BJ (cell line): ENCODE results near the gene CLSTN2. TPM values are rescaled to one million over a fixed set of nuclear protein-coding genes. Genes with fewer than 3 reads are reported as not detected.

Experiments used
- CTCF ChIA-PET: fragments of 350-600 bp; formaldehyde crosslinking; extraction: SDS; loops from one replicate; lab custom pipeline; 2021; ENCODE audit warnings: antibody characterized with exemption, inconsistent platforms; lab: Yijun Ruan, JAX
- POLR2A ChIA-PET: fragments of 300-600 bp; sonication (Branson Sonifier 250); formaldehyde crosslinking; extraction: SDS; loops from one replicate; lab custom pipeline; 2021; ENCODE audit warnings: antibody characterized with exemption; lab: Charles Lee
- DNase-seq: peaks from one replicate; pipeline ENCODE4 v3.0.0-alpha.2; 2011; ENCODE audit warnings: low read depth
- H3K27me3 ChIP-seq: 2 replicates; pipeline ENCODE4 v1.6.0; 2011; ENCODE audit warnings: low read length; ENCODE audit not compliant: control insufficient read depth, insufficient read depth
- H3K36me3 ChIP-seq: 2 replicates; pipeline ENCODE4 v1.5.1; 2011; ENCODE audit warnings: low read length; ENCODE audit not compliant: control insufficient read depth, insufficient read depth
- H3K4me3 ChIP-seq: 2 replicates; pipeline ENCODE4 v1.5.1; 2011; ENCODE audit warnings: low read depth, mild to moderate bottlenecking, control low read depth, low read length
- CTCF ChIP-seq: IDR thresholded peaks from 2 replicates; pipeline ENCODE4 v1.5.1; 2011; ENCODE audit warnings: low read depth, mild to moderate bottlenecking, control low read depth, inconsistent platforms, low read length, moderate library complexity; ENCODE audit not compliant: insufficient read depth
- polyA plus RNA-seq: library from polyadenylated mRNA; depleted of rRNA; stranded (reverse); fragments of >200 nt; gene quantifications from 2 replicates; pipeline ENCODE4 v1.2.3, GENCODE V29; 2011

The CLSTN2 gene
- polyA plus RNA-seq, 1 experiment = 1.8 TPM

GRCh38 chr3:140424211-140424610, 489.2 kb downstream of the CLSTN2 start:
- H3K36me3 ChIP-seq = no peaks in the 10 kb centered on the region
- no peak overlapping the region for H3K4me3 ChIP-seq
- no peak for DNase-seq
- H3K27me3 ChIP-seq = no peaks in the 10 kb centered on the region
- POLR2A ChIA-PET = no interaction called here
- no peak for TF ChIP-seq CTCF
- CTCF ChIA-PET = no interaction called here

DNA sequence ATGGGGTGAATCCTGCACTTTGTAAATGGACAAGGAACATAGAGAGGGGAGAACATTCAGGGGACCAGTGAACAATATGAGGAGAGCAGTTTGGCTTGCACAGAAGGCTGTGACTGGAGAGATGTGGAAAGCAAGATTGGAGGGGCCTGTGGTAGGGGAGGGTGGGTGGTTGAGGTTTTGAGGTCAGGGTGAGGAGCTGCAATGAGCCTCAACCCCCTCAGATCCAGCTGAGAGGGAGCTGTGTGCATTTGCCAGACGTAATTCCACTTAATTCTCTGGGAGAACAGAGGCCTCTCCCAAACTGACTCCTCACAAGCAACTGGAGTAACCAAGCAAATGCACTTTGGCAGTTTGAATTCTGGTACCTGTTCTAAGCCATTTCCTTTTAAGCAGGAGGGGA, 489.7 kb downstream of the CLSTN2 start:
- CTCF ChIA-PET = no interaction called here
- no peaks in the 10 kb centered on the region for H3K27me3 ChIP-seq
- DNase-seq = no peak
- TF ChIP-seq CTCF = no peak
- no peak overlapping the region for H3K4me3 ChIP-seq
- POLR2A ChIA-PET = no interaction called here
- no peaks in the 10 kb centered on the region for H3K36me3 ChIP-seq

GRCh38 chr3:140427786-140428185, 492.8 kb downstream of the CLSTN2 start:
- CTCF ChIA-PET = no interaction called here

GRCh38 chr3:140428380-140428779, 493.4 kb downstream of the CLSTN2 start:
- CTCF ChIA-PET = no interaction called here
- Histone ChIP-seq H3K36me3 (no peaks in the 10 kb centered on the region), H3K27me3 (no peaks in the 10 kb centered on the region), H3K4me3 (no peak overlapping the region)
- no peak for DNase-seq
- no peak for TF ChIP-seq CTCF
- POLR2A ChIA-PET = no interaction called here

More at GRCh38 chr3:140427786-140428185, 492.8 kb downstream of the CLSTN2 start:
- no peaks in the 10 kb centered on the region for H3K36me3 ChIP-seq
- DNase-seq = no peak
- no peaks in the 10 kb centered on the region for H3K27me3 ChIP-seq
- no peak overlapping the region for H3K4me3 ChIP-seq
- POLR2A ChIA-PET = no interaction called here
- no peak for TF ChIP-seq CTCF

- ChIA-PET CTCF (no interaction called here), POLR2A (no interaction called here)
- Histone ChIP-seq H3K27me3 (no peaks in the 10 kb centered on the region), H3K36me3 (no peaks in the 10 kb centered on the region), H3K4me3 (no peak overlapping the region)
- no peak for DNase-seq
- no peak for TF ChIP-seq CTCF
These were observed 494.8 kb downstream of the CLSTN2 start for GRCh38 chr3:140429791-140430190.
